Measurements from ENCODE around the gene SARS1.

DNA sequence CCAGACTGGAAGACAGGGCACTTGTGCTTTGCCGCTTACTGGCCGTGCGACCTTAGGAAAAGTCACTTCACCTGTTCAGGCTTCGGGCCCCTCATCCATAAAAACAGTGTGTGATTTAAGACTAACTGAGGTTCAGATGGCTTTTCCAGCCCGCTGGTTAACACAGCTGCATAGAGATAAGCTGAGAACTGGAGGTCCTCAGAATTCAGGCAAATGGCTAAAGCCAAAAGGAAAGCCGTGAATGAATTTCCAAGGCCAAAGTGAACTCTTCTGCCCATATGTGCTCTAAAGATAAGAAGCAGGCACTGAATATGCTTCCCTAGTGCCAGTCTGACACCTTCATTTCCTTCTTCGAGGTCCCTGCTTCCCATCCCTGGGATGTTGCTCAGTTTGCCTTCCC, 23.5 kb upstream of the SARS1 start:
- no peak for TF ChIP-seq EP300 (IDR thresholded peaks at IDR 0.05)
- TF ChIP-seq, protein P1, sequence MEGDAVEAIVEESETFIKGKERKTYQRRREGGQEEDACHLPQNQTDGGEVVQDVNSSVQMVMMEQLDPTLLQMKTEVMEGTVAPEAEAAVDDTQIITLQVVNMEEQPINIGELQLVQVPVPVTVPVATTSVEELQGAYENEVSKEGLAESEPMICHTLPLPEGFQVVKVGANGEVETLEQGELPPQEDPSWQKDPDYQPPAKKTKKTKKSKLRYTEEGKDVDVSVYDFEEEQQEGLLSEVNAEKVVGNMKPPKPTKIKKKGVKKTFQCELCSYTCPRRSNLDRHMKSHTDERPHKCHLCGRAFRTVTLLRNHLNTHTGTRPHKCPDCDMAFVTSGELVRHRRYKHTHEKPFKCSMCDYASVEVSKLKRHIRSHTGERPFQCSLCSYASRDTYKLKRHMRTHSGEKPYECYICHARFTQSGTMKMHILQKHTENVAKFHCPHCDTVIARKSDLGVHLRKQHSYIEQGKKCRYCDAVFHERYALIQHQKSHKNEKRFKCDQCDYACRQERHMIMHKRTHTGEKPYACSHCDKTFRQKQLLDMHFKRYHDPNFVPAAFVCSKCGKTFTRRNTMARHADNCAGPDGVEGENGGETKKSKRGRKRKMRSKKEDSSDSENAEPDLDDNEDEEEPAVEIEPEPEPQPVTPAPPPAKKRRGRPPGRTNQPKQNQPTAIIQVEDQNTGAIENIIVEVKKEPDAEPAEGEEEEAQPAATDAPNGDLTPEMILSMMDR (IDR thresholded peaks at IDR 0.05): no peak
- TF ChIP-seq POLR2AphosphoS5 (IDR thresholded peaks at IDR 0.05): no peak
- no peak for TF ChIP-seq POLR2A (IDR thresholded peaks at IDR 0.05)

All from sigmoid colon (tissue), 4 donors.